D721Med (cell line): Measurements from ENCODE around the gene CYP27A1.

Source experiments
- DNase-seq: peaks from one replicate; pipeline ENCODE4 v3.0.0; 2011; ENCODE audit warnings: low spot score; ENCODE audit not compliant: insufficient read length
- FAIRE-seq: peaks from 2 replicates; lab custom pipeline; 2011; peaks lifted over from hg19 to GRCh38; lab: Jason Lieb, UNC
- TF ChIP-seq, protein P1 (sequence below): IDR thresholded peaks from 2 replicates; pipeline ENCODE4 v1.5.1; 2012; ENCODE audit warnings: mild to moderate bottlenecking, control low read depth; ENCODE audit not compliant: insufficient read depth; ENCODE audit errors: missing control alignments

The CYP27A1 gene

DNA sequence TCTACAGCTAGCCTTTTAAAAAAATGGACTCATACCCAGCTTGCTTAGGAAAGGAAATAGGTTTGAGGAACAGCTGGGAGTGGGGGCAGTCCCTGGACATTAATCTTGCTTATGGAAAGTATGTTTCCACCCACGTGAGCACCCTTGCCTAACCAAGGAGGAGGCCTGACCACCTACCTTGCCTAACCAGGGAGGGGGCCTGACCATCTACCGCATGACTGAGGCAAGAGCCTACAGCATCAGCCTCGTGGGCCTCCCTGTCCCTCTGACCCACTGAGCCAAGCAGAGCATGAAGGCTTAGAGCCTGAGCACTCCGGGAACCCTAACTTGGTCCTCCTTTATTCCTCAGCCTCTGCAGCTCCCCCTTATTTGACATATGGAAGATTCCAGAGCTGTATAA is 29.4 kb downstream of the CYP27A1 start:
- no peak for FAIRE-seq
- TF ChIP-seq, protein P1, sequence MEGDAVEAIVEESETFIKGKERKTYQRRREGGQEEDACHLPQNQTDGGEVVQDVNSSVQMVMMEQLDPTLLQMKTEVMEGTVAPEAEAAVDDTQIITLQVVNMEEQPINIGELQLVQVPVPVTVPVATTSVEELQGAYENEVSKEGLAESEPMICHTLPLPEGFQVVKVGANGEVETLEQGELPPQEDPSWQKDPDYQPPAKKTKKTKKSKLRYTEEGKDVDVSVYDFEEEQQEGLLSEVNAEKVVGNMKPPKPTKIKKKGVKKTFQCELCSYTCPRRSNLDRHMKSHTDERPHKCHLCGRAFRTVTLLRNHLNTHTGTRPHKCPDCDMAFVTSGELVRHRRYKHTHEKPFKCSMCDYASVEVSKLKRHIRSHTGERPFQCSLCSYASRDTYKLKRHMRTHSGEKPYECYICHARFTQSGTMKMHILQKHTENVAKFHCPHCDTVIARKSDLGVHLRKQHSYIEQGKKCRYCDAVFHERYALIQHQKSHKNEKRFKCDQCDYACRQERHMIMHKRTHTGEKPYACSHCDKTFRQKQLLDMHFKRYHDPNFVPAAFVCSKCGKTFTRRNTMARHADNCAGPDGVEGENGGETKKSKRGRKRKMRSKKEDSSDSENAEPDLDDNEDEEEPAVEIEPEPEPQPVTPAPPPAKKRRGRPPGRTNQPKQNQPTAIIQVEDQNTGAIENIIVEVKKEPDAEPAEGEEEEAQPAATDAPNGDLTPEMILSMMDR: no peak
- no peak for DNase-seq

DNA sequence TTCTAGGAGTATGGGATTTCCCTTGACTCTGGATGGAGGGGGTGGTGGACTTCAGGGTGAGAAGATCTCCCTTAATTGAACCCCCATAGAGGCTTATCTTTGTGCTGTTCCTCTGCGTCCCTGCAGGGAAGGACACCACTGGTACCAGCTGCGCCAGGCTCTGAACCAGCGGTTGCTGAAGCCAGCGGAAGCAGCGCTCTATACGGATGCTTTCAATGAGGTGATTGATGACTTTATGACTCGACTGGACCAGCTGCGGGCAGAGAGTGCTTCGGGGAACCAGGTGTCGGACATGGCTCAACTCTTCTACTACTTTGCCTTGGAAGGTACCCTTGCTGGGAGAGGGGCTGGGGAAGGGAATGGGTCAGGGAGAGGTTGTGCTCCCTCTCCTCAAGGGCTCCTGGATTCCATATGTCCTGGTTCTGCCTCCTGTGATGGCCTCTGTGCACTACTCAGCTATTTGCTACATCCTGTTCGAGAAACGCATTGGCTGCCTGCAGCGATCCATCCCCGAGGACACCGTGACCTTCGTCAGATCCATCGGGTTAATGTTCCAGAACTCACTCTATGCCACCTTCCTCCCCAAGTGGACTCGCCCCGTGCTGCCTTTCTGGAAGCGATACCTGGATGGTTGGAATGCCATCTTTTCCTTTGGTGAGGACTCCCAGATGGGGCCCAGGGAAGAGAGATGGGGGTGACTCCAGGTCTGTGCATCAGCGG is 30.3 kb downstream of the CYP27A1 start:
- FAIRE-seq: no peak
- no peak for DNase-seq
- TF ChIP-seq, protein P1: no peak

DNA sequence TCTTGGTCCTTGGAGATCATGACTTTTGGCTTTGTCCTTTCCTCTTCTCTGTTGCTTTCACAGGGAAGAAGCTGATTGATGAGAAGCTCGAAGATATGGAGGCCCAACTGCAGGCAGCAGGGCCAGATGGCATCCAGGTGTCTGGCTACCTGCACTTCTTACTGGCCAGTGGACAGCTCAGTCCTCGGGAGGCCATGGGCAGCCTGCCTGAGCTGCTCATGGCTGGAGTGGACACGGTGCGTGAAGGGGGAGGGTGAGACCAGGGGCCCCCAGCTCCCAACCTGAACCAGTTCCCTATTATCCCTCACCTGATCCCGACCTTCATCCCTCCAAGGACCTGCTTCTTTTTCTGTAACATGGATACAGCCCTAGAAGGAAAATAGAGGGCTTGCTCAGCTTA is 30.9 kb downstream of the CYP27A1 start:
- TF ChIP-seq, protein P1: no peak
- no peak for FAIRE-seq

DNA sequence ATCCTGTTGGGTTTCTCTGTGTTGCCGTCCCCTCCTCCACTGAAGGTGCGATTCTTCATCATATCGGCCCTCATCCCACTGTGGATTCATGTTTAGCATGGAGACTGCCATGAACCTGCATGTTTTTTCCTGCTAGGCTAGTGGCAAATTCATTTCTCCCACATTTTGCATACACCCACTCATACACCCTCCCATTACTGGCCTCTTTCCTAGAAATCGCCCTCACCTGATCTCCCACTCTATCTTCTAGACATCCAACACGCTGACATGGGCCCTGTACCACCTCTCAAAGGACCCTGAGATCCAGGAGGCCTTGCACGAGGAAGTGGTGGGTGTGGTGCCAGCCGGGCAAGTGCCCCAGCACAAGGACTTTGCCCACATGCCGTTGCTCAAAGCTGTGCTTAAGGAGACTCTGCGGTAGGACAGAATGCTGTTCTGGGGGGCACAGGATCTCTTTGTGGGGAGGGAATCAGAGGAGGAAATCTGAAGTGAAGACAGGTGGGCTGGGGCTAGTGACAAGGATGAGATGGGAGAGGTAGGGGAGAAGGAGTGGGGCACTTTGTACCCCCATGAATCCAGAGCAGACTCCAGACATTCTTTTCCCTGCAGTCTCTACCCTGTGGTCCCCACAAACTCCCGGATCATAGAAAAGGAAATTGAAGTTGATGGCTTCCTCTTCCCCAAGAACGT is 32.0 kb downstream of the CYP27A1 start:
- FAIRE-seq: no peak
- DNase-seq: no peak
- TF ChIP-seq, protein P1: no peak

More for the DNA sequence above, 30.9 kb downstream of the CYP27A1 start:
- DNase-seq: no peak

DNA sequence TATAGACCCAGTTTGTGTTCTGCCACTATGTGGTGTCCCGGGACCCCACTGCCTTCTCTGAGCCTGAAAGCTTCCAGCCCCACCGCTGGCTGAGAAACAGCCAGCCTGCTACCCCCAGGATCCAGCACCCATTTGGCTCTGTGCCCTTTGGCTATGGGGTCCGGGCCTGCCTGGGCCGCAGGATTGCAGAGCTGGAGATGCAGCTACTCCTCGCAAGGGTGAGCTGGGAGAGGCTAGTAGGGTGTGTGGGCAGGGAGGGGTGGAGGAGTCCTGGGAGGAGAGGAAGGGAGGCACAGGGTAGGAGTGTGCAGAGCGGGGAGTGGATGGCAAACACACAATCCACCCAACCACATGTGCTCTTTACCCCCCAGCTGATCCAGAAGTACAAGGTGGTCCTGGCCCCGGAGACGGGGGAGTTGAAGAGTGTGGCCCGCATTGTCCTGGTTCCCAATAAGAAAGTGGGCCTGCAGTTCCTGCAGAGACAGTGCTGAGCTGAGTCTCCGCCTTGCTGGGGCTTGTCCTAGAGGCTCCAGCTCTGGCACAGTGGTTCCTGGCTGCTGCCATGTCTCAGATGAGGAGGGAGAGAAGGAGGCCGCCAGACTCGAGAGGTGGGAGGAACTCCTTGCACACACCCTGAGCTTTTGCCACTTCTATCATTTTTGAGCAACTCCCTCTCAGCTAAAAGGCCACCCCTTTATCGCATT is 32.7 kb downstream of the CYP27A1 start:
- TF ChIP-seq, protein P1: no peak
- no peak for DNase-seq
- FAIRE-seq: no peak

DNA sequence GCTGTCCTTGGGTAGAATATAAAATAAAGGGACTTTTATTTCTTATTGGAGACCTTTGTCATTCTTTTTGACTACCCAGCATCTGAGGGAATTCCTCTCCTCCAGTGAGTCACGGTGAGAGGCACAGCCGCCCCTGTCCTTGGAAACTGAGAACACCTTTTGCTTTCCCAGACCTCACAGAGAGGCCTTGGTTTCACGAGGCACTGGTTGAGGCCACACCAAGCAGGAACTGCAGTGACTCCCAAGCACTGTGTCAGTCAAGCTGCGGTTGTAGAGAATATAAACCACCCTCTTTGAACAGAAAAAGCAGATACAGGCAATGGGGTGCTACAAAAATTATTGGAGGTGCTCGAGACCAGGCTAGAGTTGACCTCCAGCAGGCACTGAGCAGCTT is 33.3 kb downstream of the CYP27A1 start:
- no peak for FAIRE-seq
- DNase-seq: no peak
- TF ChIP-seq, protein P1: no peak
